Mucosa of rectum (tissue), 2 donors: ENCODE data around the gene PALLD.

Experiments used
- H3K27ac ChIP-seq, 2 donors: one replicate each; pipeline ENCODE4 v1.7.0; 2013; ENCODE audit warnings: inconsistent platforms in 2 of 2, low read depth in 2 of 2, low read length in 2 of 2
- H3K27me3 ChIP-seq, 2 donors: one replicate each; pipeline ENCODE4 v1.7.0; 2013; ENCODE audit warnings: low read length in 2 of 2; ENCODE audit not compliant: control insufficient read depth in 2 of 2, insufficient read depth in 2 of 2
- H3K36me3 ChIP-seq, 2 donors: one replicate each; pipeline ENCODE4 v1.7.0; 2013; ENCODE audit warnings: low read length in 2 of 2; ENCODE audit not compliant: control insufficient read depth in 2 of 2, insufficient read depth in 2 of 2
- H3K4me1 ChIP-seq, 2 donors: one replicate each; pipeline ENCODE4 v1.7.0; 2013; ENCODE audit warnings: low read length in 2 of 2, mild to moderate bottlenecking in 1 of 2; ENCODE audit not compliant: control insufficient read depth in 2 of 2, insufficient read depth in 2 of 2
- H3K4me3 ChIP-seq, 2 donors: one replicate each; pipeline ENCODE4 v1.7.0; 2013; ENCODE audit warnings: low read length in 2 of 2
- H3K9ac ChIP-seq, 2 donors: one replicate each; pipeline ENCODE4 v1.7.0; 2013; ENCODE audit warnings: low read length in 2 of 2, low read depth in 1 of 2, mild to moderate bottlenecking in 1 of 2
- H3K9me3 ChIP-seq, 2 donors: one replicate each; pipeline ENCODE4 v1.7.0; 2013; ENCODE audit warnings: low read length in 2 of 2; ENCODE audit not compliant: control insufficient read depth in 2 of 2
- donor health status: healthy.
- donor health status: Normal muscosa, but diverticular disease.

Gene PALLD

GRCh38 chr4:168628251-168628650 is 131.4 kb downstream of the PALLD start:
- no peaks in the 10 kb centered on the region for H3K9me3 ChIP-seq
- H3K9ac ChIP-seq, result no peak overlapping the region
- no peak overlapping the region for H3K27ac ChIP-seq
- H3K4me1 ChIP-seq, result peaks cover 0 to 5% of the 10 kb centered on the region in 2 donors
- H3K27me3 ChIP-seq, result no peaks in the 10 kb centered on the region
- no peak overlapping the region for H3K4me3 ChIP-seq
- no peaks in the 10 kb centered on the region for H3K36me3 ChIP-seq

- H3K27ac ChIP-seq, result no peak overlapping the region
- H3K9me3 ChIP-seq, result no peaks in the 10 kb centered on the region
- no peaks in the 10 kb centered on the region for H3K36me3 ChIP-seq
- H3K27me3 ChIP-seq, result no peaks in the 10 kb centered on the region
- peaks cover 0 to 5% of the 10 kb centered on the region in 2 donors for H3K4me1 ChIP-seq
- no peak overlapping the region for H3K4me3 ChIP-seq
- no peak overlapping the region for H3K9ac ChIP-seq
Measured at GRCh38 chr4:168629566-168629965, 132.7 kb downstream of the PALLD start.

DNA sequence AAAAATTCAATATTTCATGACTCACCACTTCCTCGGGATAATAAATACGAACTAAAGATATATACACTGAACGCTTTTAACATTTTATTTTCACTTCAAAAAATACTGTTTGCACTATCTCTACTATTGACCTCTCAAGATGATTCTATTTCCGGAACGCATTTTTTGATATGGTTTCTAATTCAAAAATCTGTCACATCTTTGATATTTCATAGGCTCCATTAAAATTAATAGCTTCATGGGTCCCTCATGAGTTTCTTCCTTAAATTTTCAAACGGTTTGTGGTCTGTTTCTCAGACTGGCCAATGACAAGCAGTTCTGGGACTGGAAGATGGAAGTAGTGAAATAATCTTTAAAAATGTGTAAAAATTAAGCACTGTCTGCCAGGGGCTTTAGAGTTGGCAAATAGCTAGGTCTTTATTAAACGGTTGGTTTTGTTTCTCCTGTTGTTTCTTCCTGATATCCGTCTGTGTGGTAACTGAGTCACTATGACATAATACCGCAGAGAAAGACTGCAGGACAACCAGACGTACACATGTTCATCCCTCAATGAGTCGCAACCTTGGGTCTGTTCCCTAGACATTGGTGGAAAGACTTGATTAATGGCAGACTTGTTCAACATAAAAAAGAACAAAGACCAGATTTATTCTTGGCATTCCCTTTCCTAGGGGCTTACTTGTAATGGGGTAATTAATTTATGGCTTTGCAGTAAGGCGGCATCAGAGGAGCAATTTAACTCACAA is 133.8 kb downstream of the PALLD start:
- Histone ChIP-seq H3K4me3 (peak overlapping the region; percentile 75 to 84), H3K36me3 (no peaks in the 10 kb centered on the region), H3K27me3 (no peaks in the 10 kb centered on the region), H3K9me3 (no peaks in the 10 kb centered on the region), H3K4me1 (peaks cover 0 to 5% of the 10 kb centered on the region in 2 donors), H3K27ac (no peak overlapping the region), H3K9ac (peak overlapping the region in 1 of 2 donors; percentile 55)

DNA sequence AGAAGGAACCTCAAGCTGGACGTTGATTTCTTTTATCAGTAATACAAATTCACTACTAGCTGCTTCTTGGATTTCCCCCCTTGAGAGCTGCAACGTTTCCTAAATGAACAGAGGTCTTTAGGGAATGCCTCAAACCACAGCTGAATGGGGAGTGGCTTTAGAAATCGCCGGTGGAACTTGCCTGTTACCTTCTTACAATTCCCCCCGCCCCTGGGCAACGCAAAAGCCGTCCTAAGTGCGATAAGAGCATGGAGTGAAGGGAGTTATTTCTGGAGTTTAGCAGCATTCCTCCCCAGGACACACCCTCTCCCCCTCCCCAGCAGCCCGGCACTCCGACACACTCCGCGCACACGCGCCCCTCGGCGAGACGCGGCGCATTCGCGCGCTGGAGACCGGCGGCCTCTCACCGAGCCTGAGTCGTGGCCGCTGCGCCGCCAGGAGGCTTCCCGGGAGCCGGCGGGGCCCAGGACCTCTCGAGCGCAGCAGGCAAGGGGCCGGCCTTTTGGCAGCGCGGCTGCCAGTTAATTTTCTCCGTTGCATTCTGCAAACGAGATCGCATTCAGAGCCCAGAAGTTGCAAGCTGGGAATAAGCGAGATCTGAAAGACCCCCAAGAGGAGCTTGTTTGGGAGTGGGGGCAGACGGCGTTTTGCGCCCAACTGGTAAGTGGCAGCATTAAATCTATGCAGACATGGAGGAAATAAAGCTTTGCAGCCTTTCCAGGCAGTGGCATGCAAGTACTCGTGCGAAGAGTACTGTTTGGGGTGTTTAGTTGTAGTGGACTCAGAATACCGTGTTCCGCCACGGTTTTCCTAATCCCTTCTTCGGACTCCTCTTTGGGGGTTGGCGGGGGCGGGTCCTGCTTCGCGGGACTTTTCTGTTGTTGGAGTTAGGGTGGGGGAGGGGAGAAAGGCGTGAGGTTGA is 134.7 kb downstream of the PALLD start:
- H3K4me3 ChIP-seq, result peak overlapping the region; percentile 75 to 84
- H3K27me3 ChIP-seq, result no peaks in the 10 kb centered on the region
- H3K4me1 ChIP-seq, result peaks cover 0 to 5% of the 10 kb centered on the region in 2 donors
- peak overlapping the region; percentile 25 to 48 for H3K27ac ChIP-seq
- no peaks in the 10 kb centered on the region for H3K9me3 ChIP-seq
- H3K36me3 ChIP-seq, result no peaks in the 10 kb centered on the region
- H3K9ac ChIP-seq, result peak overlapping the region; percentile 47 to 55

- H3K4me1 ChIP-seq, result peaks cover 0 to 5% of the 10 kb centered on the region in 2 donors
- H3K9me3 ChIP-seq, result no peaks in the 10 kb centered on the region
- H3K27ac ChIP-seq, result peak overlapping the region in 1 of 2 donors; percentile 48
- no peaks in the 10 kb centered on the region for H3K36me3 ChIP-seq
- no peaks in the 10 kb centered on the region for H3K27me3 ChIP-seq
- H3K4me3 ChIP-seq, result peak overlapping the region; percentile 5 to 84
- no peak overlapping the region for H3K9ac ChIP-seq
Measured at GRCh38 chr4:168632301-168632725, 135.5 kb downstream of the PALLD start.

- Histone ChIP-seq H3K4me1 (peaks cover 0 to 5% of the 10 kb centered on the region in 2 donors), H3K4me3 (peak overlapping the region in 1 of 2 donors; percentile 84)
Measured at GRCh38 chr4:168633064-168633463, 136.2 kb downstream of the PALLD start.

DNA sequence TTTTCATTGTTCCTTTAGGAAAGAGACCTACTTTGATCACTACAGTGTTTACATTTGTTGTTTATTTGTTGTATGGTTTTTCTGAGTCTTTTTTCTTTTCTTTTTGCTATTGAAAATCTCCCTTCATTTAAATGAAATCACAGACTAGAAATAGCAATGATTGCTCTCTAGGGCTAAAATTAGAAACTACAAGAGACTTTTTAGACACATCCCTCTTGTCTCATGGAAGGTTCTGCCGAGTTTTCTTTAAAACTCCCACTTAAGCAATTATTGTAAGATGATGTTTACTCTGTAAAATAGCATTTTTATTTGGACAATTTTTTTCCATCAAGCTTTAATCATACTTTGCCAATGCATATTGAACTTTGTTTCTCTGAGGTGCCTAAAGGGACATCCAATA is 136.6 kb downstream of the PALLD start:
- Histone ChIP-seq H3K9me3 (no peaks in the 10 kb centered on the region), H3K4me1 (peaks cover 0 to 5% of the 10 kb centered on the region in 2 donors), H3K27ac (no peak overlapping the region), H3K4me3 (no peak overlapping the region), H3K36me3 (no peaks in the 10 kb centered on the region), H3K9ac (no peak overlapping the region), H3K27me3 (no peaks in the 10 kb centered on the region)

More at GRCh38 chr4:168633064-168633463, 136.2 kb downstream of the PALLD start:
- Histone ChIP-seq H3K27ac (no peak overlapping the region), H3K9ac (no peak overlapping the region), H3K27me3 (no peaks in the 10 kb centered on the region), H3K9me3 (no peaks in the 10 kb centered on the region), H3K36me3 (no peaks in the 10 kb centered on the region)

DNA sequence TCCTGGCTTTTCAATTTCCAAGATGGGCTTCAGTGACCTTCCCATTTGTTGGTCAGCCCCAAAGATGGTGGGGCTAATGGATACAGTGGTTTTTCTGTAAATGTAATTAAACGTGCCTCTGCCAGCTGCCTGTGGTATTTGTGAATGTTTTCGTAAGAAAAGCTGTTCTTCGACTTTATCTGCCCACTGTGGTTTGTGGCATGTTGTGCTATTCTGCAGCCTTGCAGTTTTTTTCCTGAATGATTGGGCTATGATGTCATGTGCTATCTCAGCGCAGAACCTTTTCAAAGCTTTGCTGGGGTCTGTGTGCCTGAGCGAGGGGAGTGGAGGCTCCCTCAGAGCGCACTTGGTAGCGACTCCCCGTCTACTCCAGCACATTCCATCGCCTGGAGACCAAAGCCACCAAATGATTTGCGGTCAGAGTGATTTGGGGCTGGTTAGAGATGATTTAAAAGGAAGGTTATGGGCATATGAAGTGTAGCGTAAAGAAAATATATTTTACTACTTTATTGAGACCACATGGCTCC is 137.5 kb downstream of the PALLD start:
- H3K4me3 ChIP-seq, result no peak overlapping the region
- no peak overlapping the region for H3K27ac ChIP-seq

GRCh38 chr4:168636040-168636439 is 139.2 kb downstream of the PALLD start:
- Histone ChIP-seq H3K36me3 (no peaks in the 10 kb centered on the region), H3K27me3 (no peaks in the 10 kb centered on the region), H3K4me1 (peaks cover 0 to 2% of the 10 kb centered on the region in 2 donors), H3K9ac (no peak overlapping the region), H3K4me3 (no peak overlapping the region), H3K27ac (peak overlapping the region; percentile 6 to 25), H3K9me3 (no peaks in the 10 kb centered on the region)

More for the DNA sequence above, 137.5 kb downstream of the PALLD start:
- Histone ChIP-seq H3K36me3 (no peaks in the 10 kb centered on the region), H3K9me3 (no peaks in the 10 kb centered on the region), H3K4me1 (peaks cover 0 to 5% of the 10 kb centered on the region in 2 donors), H3K9ac (no peak overlapping the region), H3K27me3 (no peaks in the 10 kb centered on the region)
